Mammary microvascular endothelial cell (primary cell): ENCODE data around the gene CNOT8. TPM values are rescaled to one million over a fixed set of nuclear protein-coding genes. Genes with fewer than 3 reads are reported as not detected.

ENCODE experiments used
- total RNA-seq: library from RNA; depleted of rRNA; stranded (reverse); fragments of >200 nt; gene quantifications from 2 replicates; pipeline ENCODE4 v1.2.3, GENCODE V29; 2015

Gene CNOT8
- 48.3 and 66.4 TPM in 2 replicates for total RNA-seq

GRCh38 chr5:154858297-154858971, at the start of gene CNOT8:
Gene CNOT8 (plus strand): TSS chr5:154858627. CDS start chr5:154863279, 4,652 bp downstream.

GRCh38 chr5:154850255-154851062, 8.0 kb upstream of the CNOT8 start, which contains the start of gene FAXDC2:
Gene FAXDC2 (minus strand): TSS chr5:154850603. CDS start chr5:154838178, 12,425 bp downstream.

Other genes with a start within 250 kb of the CNOT8 start
- gene LARP1, start 103.2 kb upstream of the CNOT8 start, total RNA-seq = 87.3 and 95.0 TPM in 2 replicates
- gene FAXDC2, start 8.0 kb upstream of the CNOT8 start, total RNA-seq = 2.3 and 2.9 TPM in 2 replicates
- 20.5 and 22.1 TPM in 2 replicates for gene GEMIN5, start 79.6 kb downstream of the CNOT8 start, total RNA-seq
- gene MRPL22, start 82.4 kb downstream of the CNOT8 start, total RNA-seq = 40.6 and 57.7 TPM in 2 replicates
- gene KIF4B, start 155.1 kb downstream of the CNOT8 start, total RNA-seq = under 0.01 and 0.13 TPM in 2 replicates